Stimulated activated CD4-positive, alpha-beta T cell treated with anti-CD3 and anti-CD28 coated beads, Interleukin-4, amount 100 ng/mL, for 24 hours (primary cell): ENCODE measurements around the gene DSG3.

Source experiments
- DNase-seq: peaks from one replicate; pipeline ENCODE4 v3.0.0-alpha.2; 2020

DSG3 gene, protein sequence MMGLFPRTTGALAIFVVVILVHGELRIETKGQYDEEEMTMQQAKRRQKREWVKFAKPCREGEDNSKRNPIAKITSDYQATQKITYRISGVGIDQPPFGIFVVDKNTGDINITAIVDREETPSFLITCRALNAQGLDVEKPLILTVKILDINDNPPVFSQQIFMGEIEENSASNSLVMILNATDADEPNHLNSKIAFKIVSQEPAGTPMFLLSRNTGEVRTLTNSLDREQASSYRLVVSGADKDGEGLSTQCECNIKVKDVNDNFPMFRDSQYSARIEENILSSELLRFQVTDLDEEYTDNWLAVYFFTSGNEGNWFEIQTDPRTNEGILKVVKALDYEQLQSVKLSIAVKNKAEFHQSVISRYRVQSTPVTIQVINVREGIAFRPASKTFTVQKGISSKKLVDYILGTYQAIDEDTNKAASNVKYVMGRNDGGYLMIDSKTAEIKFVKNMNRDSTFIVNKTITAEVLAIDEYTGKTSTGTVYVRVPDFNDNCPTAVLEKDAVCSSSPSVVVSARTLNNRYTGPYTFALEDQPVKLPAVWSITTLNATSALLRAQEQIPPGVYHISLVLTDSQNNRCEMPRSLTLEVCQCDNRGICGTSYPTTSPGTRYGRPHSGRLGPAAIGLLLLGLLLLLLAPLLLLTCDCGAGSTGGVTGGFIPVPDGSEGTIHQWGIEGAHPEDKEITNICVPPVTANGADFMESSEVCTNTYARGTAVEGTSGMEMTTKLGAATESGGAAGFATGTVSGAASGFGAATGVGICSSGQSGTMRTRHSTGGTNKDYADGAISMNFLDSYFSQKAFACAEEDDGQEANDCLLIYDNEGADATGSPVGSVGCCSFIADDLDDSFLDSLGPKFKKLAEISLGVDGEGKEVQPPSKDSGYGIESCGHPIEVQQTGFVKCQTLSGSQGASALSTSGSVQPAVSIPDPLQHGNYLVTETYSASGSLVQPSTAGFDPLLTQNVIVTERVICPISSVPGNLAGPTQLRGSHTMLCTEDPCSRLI

DNA sequence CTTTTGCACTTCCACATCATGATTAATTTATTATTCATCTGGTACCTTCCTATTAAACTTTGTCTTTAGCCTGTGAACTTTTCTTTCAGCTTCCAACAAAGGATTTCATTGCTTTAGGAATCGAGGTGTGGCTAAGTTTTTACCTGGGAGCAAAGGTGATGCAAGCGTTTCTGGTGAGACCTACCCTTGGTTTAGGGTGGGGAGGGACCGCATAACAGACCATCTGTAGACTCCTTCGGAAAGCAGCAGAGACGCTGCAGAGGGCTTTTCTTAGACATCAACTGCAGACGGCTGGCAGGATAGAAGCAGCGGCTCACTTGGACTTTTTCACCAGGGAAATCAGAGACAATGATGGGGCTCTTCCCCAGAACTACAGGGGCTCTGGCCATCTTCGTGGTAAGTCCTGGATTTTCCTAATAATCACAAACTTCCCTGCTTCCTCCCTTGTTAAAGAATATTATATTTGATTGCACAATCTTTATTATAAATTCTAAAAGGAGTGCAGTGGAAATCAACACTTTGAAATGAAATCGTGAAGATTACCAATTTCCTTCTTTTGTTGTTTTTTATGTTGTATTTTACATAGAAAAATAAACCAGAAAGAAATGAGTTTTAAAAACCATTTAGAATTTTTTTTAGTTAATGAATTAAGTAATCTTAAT is at the start of gene DSG3:
Gene DSG3 (plus strand): TSS at position 212 of the 662 bp plus-strand sequence. CDS start 137 bp downstream, at position 349.
- no peak for DNase-seq

- no peak for DNase-seq
Observed at GRCh38 chr18:31398191-31398590, 49.4 kb upstream of the DSG3 start.

DNA sequence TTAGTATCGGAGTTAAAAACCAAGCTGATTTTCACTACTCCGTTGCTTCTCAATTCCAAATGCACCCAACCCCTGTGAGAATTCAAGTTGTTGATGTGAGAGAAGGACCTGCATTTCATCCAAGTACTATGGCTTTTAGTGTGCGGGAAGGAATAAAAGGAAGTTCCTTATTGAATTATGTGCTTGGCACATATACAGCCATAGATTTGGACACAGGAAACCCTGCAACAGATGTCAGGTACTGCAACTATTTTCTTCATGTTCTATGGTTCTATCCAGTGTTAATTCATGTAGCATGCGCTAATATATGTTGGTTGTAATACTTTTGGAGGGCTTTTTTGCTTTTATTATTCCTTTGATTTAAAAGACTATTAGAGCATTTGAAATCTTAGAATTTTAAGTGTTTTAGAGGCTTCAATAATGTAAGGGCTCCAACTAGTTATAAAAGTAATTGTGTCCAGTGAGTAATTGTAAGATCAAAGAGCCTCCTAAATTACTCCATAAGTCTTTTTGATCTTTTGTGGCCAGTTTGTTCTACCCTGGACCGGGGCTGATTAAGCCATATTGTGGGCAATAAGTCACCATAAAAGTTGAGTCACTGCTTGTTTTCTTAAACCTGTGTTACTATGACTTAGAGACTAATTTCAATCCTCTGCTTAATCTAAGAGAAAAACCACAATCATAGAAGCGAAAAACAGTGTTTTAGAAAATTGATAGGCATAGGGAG is 48.1 kb upstream of the DSG3 start:
- no peak for DNase-seq

GRCh38 chr18:31401156-31402025 is 46.1 kb upstream of the DSG3 start:
- DNase-seq: no peak

GRCh38 chr18:31402026-31402373 is 45.5 kb upstream of the DSG3 start:
- no peak for DNase-seq

GRCh38 chr18:31403409-31403808 is 44.1 kb upstream of the DSG3 start:
- DNase-seq: no peak

DNA sequence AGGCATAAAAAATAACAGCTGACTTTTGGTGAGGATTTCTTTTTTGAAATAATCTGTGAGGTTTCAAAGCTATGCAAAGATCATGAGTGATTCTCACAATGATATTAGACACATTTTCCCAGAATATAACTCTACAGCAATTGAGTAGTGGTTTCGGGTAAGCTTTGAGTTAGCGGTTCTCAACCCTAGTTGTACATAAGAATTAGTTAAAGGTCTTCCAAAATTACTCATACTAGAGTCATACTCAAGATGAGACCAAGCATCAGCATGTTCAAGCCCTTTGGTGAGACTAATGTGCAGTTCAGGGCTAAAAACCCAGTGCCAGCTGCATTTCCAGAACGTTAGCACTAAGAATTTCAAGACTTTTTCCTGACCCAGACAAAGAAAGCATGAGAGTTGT is 39.9 kb upstream of the DSG3 start:
- DNase-seq: no peak

GRCh38 chr18:31409276-31409675 is 38.3 kb upstream of the DSG3 start:
- no peak for DNase-seq

DNA sequence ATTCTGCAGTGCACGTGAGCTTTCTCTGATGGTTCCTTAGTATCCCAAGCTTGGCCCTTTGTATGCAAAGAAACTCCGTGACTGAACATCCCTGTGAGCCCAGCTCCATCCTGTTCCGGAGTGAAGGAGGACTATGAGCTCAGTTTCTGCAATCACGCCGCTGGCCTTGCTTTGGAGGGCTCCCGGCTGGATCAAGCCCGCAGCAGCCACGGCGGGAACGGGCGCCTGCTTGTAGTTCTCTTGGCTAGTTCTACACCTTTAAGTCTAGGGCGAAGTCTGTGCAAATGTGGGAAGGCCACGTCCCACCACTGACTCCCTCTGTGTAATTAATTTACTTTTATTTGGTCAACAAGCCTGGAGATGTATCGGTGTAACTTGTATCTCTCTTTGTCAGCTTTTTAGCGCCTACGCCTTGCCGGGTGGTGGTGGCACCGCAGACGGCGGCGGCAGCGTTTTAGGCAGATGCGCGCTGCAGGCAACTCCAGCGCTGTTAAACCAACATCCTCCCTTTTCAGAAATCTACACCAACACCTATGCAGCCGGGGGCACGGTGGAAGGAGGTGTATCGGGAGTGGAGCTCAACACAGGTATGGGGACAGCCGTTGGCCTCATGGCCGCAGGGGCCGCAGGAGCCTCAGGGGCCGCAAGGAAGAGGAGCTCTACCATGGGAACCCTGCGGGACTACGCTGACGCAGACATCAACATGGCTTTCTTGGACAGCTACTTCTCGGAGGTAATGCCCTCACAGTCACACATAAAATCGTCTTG is 36.6 kb upstream of the DSG3 start:
- DNase-seq: no peak

DNA sequence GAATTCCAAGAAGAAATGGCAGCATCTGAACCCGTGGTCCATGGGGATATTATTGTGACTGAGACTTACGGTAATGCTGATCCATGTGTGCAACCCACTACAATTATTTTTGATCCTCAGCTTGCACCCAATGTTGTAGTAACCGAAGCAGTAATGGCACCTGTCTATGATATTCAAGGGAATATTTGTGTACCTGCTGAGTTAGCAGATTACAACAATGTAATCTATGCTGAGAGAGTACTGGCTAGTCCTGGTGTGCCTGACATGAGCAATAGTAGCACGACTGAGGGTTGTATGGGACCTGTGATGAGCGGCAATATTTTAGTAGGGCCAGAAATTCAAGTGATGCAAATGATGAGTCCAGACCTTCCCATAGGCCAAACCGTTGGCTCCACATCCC is 34.4 kb upstream of the DSG3 start:
- DNase-seq: no peak

GRCh38 chr18:31417850-31418249 is 29.7 kb upstream of the DSG3 start:
- DNase-seq: no peak

DNA sequence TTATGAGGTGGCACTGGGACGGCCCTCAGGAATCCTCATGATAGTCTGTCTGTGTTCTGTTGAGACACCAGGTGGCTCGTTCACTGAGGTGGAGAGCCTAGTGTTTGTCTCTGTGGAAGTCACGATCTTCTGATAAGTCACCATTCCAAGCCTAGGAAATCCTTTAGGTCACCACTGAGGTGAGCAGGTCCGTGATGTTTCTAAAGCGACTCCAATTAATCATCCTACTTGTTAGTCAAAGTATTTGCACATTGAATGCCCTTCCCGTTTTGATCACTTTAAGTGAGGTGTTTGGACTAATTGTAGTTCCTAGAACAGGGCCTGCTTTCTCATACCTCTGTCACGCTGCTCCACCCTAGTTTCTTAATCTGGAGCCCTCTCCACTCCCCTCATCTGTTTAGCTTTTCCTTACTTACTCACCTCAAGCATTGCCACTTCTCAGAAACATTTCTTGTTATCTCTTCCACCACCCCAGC is 28.0 kb upstream of the DSG3 start:
- DNase-seq: no peak

DNA sequence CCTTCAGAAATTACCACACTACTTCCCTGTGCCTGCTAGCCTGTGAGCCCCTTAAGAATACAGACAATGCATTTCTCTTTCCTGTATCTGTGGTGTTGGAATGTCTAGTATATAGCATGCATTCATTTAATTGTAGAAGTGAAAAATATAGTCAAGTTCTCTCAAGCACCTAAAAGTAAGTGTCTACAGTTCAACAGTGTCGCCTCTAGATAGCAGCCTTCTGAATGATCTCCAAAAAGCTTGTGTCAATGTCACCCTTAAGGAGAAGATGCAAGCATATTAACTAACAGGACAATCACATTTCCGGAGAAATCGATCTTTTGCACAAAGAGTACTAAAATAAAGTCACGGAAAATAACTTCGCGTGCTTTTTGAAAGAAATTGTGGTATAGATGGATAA is 27.5 kb upstream of the DSG3 start:
- DNase-seq: no peak

DNA sequence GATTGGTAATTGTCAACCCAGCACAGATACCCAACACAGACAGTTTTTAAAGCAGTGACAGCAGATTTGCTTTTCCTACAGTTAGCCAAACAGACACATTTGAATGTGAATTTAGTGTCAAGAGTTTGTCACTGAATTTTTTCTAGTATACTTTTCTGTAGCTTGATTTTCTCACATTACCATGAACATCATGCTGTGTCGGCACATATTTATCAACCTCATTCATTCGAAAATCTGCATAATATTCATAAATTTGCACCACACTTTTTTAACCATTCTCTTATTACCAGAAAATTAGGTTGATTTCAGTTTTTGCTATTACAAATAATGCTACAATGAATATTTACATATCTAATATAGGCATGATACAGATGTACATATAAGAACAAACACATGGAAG is 27.0 kb upstream of the DSG3 start:
- no peak for DNase-seq

DNA sequence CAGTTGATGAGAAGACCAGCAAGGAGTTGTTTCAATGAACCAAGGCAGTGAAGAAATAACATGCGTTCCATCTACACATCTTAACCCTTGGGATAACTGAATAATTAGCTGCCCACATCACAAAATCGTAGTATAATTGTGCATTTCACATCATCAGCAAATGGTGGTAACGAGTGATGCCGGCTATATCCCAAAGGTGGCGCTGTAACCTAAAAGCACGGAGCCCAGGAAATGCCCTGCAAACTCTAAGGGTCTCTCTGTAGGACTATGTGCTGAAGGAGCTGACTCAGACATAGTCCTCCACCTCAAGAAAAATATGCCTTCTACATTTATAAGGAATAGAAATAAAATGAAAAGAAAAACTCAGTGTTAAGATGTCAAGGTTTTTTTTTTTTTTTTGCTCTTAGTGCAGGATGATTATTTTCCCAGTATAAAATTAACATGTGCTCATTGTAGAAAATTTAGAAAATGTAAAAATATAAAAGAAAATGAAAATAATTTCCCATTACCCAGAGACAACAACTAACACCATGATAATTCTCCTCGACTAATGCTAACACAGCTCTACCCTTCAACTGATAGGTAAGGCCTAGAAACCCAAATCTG is 23.1 kb upstream of the DSG3 start:
- DNase-seq: no peak

GRCh38 chr18:31426021-31426420 is 21.5 kb upstream of the DSG3 start:
- DNase-seq: no peak

GRCh38 chr18:31426871-31427406 is 20.6 kb upstream of the DSG3 start:
- no peak for DNase-seq

GRCh38 chr18:31428211-31428610 is 19.3 kb upstream of the DSG3 start:
- no peak for DNase-seq

GRCh38 chr18:31429623-31430022 is 17.9 kb upstream of the DSG3 start:
- no peak for DNase-seq

GRCh38 chr18:31430072-31430471 is 17.5 kb upstream of the DSG3 start:
- DNase-seq: no peak
